T-helper 1 cell treated with Interleukin-12 subunit alpha and Interleukin-12 subunit beta and Interleukin-4 antibody, amounts not matched to agents 30 ng/mL and 1 ng/mL, for 36 hours (primary cell): ENCODE measurements around the gene AFAP1. TPM values are rescaled to one million over a fixed set of nuclear protein-coding genes. Genes with fewer than 3 reads are reported as not detected.

Experiments
- intact Hi-C: fragments of 100-400 bp; cut with micrococcal nuclease; formaldehyde crosslinking; loops from one replicate; pipeline ENCODE4 v1.15.1; 2024
- total RNA-seq: library from RNA; stranded (reverse); gene quantifications from 2 replicates; pipeline ENCODE4 v1.2.3, GENCODE V29; 2022

The AFAP1 gene
- total RNA-seq, 1 donor from 2014 or later = 5.9 TPM

DNA sequence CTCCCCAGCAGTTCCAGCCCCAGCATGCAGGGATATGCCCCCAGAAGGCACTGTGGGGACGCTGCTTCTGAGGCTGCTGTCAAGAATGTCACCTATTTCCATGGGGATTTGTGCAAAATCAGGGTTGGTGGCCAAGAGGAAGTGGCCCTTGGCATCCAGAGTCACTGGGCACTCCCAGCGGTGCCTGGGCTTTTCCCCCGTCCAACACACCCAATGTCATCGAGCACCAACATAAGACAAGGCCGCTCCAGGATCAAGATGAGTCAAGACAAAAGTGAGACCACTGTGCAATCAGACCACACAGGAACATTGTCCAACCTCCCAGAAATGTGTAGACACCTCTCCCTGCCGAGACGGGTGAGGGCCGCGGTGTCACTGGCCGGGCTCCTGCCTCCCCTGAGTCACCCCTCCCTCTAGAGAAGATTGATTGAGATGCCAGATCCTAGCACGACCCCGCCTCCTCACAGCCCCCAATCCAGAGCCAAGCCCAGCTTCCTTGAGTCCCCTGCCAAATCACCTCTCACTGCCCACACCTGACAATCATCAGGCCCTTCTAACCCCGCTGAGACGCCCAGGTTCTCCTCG lies 194.3 kb downstream of the AFAP1 start:
- intact Hi-C loops = no loop called here

DNA sequence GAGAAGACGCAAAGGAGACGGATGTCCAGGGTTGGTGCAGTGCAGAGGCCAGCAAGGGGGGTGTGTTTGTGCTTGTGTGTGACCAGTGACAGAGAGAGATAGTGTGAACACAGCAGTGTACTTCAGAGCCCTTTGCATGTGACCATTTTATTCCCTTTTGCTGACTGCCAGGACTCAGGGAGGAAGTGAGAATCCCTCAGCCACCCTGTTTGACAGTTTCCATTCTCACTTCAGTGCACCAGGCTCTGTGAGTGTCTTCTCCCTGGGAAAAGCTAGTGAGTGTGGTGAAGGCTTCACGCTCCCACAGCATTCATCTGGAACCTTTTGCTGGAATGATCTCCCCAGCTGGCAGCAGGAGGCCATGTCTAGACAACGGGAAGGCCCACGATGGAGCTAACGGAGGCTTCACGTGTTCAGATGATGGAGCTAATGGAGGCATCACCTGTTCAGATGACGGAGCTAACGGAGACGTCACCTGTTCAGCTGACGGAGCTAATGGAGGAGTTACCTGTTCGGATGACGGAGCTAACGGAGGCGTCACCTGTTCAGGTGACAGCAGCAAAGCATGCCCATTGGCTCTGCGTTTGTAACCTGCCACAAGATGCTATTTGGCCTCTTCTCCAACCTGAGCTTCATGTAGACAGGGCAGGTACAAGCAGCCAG lies 195.4 kb downstream of the AFAP1 start:
- intact Hi-C loops = no loop called here

DNA sequence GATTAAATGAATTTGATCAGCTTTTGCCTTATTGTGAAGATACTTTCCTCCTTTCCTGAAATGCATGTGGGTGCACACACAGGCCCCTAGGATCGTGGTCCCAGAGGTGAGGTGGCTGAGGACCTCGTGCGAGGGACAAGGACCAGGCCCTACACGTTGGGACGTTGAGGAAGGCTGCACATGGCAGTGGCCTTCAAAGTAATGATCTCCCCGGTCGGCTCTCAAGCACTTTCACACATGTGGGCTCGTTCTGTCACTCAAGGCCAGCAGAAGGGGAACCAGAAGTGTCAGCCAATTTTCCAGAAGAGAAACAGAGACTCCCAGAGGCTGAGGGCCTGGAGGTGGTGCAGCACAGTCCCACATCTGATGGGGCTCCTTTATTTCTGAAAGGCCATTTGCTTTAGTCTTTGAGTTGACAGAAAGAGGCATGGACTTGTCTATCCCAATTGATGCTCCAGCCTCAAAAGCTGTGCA lies 196.8 kb downstream of the AFAP1 start:
- intact Hi-C loops = no loop called here

DNA sequence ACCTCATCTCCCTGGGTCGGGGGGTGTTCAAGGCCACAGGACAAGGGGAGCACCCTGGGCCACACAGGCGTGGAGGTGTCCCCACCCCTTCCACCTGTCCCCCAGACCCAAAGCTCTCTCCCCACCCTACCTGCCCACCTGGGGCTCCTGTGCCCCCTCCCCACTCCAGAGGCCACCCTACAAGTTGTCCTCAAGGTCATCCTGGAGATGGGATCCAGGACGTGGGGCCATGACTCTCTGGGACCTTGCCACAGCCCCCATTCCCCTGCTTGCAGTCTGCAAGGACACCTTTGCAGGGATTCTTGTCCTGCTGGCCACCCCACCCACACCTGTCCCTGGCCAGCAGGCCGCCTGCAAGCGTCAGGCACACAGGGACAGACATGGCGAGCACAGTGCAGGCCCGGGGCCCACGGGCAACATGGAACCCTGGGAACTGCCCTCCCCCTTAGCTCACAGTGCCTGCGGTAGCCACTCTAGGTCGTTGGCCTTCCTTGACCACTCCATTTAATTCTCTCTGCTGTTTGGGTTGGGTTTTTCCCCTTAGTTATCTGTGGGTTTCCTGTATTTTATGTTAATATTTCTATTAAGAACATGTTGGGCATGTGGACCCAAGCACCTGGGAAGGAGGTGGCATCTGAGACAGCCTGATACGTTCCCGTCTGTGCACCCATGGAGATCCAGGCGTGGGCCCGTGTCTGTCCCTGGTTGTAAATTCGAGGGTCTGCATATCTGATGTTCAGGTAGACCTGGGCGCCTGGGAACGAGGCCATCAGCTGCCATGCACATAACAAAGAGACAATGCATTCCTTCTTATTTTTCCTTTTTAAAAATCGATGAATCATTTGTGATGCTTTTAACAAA lies 197.5 kb downstream of the AFAP1 start:
- intact Hi-C loops = no loop called here

DNA sequence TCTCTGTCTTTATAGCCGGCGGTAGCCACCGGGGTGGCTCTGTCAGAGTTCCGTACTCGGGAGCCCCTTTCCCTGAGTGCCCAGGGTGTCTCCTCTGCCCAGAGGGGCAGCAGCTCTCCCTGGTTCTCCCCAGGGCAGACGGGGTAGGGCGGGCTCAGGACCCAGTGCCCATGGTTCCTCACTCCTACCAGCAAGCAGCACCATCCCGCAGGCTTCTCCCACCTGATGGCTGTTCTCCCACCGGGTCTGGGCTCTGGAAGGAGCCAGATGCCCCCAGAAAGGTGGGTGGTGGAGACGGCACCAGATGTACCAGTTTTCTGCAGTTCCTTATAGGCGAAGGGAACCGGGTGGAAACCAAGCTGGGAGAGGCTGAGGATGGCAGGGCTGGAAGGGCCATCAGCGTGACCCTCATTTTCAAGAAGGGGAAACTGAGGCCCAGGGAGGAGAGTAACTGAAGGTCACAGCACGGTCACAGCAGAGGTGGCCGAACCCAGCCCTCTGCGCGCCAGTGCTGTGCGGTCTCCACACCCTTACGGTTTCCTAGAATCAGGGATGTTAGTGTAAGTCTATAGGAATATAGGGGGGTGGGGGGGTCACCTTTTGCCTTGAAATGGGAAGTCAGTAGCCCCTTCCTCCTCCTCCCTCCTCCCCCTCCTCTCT lies 198.7 kb downstream of the AFAP1 start:
- intact Hi-C loops = no loop called here

DNA sequence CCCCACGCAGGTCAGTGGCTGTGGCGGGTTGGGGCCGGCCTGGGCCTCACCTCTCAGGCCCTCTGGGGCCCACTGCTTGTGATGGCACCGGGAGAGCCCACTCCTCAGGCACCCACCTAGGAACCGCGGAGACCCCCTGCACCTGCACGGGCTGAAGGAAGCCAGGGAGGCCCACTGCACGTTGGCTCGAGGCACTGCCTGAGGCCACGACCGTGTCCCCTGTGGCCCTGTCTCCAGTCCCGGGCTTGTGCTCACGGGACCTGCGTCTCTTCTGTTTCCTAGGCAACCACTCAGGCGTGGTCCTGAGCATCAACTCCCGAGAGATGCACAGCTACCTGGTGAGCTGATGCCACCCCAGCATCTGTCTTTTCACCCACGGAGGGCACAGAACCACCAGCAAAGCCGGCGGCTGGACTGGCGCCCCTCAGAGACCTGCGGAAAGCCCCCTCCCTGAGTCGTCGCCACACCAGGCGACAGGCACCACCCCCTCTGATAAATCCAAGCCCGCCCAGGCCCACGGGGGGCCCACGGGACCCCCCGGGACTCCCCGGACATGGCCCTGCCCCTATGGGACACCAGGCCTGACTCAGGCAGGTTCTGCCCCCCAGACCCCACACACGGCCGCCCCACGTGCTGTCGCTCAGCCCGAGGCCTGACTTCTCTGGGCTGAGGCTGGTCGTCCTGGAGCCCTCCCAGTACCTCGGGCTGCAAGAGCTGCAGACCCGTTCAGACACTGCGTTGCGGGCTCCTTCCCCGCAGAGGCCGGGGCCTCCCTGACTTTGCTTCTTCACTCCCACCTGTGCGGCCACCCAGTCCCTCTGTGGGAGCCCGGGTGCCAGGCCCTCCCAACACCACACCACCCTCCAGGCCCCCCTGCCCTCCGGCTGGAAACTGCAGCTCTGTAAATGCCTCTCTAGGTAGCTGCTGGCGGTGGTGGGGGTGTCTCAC lies 199.5 kb downstream of the AFAP1 start:
- intact Hi-C loops = no loop called here

DNA sequence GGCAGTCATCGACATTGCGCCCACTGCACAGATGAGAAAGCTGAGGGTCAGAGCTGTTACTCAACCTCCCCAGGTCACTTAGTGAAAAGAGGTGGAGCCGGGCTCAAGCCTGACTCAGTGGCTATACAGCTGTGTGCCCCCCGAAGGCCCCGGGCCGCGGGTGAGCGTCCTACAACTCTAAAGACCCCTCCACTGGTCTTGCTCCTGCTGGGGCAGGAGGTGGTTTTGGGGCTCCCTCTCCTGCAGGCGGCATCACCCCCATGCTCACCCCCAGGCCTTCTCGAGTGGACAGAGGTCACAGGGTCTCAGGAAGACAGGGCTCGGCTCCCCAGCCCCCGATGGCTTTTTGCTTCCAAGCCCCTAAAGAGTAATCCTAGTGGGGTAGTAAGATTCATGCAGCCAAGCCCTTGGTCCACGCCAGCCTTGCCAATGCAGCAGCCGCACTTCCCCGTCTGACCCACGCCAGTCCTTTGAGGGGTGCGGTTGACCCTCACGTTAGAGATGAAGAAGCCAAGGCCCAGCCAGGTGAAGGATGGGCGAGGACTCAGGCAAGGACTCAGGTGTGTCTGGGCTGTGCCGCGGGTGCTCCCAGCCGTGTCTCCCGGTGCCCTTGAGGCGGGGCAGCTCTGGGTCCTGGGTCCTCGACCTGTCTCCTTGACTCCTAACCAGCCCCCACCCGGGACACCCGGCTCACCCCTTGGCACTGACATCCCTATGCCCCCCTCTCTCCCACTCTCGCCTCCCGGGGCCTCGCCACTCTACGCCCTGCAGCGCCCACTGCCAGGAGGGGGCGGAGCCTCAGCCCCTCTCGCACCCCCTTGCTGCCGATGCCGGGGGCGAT lies 200.4 kb downstream of the AFAP1 start:
- intact Hi-C loops = no loop called here

DNA sequence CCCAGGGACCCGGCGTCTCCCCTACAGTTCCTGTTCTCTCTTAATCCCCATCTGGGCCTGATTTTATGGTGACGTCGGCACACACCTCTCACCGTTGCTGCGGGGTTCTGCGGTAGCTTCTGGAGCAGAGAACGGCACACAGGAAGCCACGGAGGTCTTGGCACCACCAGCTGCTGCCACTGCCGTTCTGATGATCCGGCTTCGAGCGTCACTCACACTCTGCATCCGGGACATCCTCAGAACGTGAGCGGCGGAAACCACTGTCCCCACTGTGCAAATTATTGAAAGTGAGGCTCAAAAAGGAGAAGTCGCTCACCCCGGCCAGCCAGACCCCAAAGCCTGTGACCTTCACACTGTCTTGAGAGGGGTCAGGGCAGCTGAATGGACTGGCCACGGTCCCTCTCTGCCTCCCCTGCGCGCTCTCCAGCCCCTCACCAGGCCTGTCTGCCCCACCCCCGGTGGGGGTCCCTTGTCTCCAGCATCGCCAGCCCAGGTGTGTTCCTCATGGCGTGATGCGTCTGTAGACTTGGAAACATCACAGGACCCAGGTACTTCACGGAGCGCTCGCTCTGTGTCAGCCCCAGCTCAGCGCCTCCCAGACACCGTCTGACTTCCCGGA lies 201.1 kb downstream of the AFAP1 start:
- intact Hi-C loops = no loop called here

DNA sequence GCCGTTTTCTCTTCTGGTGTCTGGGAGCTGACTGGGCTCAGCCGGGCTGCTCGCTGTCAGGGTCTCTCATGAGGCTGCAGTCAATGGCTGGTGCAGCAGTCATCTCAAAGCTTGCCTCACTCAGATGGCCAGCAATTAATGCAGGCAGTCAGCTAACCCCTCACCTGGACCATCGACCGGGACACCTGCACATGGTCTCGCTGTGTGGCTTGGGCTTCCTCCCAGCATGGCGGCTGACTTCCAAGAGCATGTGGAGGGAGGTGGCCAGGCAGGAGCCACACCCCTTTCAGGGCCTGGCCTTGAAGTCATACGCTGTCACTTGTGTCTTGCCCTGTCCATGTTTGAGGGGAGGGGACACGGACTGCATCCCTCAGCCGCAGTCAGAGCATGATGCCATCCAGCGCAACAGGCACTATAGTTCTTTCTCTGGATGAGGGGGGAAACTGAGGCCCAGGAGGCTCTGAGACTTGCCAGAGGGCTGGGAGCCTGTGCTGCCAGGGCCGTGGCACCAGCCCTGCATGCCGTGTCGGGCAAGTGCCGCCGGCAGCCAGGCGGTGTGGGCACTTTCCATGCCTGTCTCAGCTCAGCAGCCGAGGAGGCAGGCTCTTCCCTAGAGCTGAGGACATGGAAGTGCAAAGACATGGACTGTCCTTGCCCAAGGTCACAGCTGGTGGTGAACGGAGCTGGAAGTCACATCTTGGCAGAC lies 201.8 kb downstream of the AFAP1 start:
- intact Hi-C loops = no loop called here

DNA sequence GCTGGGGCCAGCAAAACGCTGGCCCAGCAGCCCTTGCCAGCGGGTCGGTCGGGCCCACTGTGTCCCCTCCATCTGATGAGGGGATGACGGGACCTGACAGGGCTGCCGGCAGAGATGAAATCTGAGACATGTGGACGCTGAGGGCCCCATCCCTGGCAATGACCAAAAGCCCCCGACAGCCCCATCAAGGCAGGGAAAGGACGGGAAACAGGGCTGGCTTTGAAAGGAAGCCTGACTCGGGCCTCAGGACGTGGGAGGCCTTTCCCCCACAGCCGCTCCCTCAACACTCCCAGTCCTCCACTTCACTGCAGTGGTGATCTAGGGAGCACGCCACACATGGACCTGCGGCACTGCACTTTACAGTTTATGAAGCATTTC lies 202.4 kb downstream of the AFAP1 start:
- intact Hi-C loops = no loop called here

DNA sequence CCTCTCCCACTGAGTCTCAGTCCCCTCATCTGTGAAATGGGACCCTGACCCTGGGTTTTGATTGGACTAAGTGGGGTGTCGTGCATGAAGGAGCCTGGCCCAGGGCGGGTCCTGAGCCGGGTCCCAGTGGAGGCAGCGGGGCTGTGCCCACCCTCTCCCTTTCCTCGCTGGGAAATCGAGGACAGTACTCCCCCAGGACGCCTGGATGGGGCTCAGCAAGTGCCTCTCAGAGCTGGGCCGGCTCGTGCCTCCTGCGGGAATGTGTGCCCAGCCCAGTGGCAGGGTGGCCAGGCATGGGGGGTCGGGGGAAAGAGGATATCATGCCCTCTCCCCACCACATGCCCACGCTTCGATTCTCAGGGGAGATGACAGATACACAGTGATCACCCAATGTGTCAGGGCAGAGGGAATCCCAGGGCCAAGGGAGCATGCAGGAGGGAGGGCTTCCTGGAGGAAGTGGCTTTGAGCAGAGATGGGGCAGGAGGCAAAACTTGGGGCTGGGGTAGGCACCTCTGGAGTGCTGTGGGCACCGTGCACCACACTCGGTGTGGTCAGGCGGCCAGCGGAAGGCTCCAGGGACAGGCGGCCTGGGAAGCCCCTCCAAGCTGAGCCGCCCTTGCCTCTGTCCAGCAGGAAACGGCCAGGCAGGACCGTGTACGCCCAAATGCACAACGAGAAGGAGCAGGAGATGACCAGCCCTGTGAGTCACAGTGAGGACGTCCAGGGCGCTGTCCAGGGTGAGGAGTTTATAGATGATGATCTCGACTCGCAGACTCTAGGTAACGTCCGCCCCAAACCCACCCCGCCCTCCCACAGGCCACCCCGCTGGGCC lies 203.0 kb downstream of the AFAP1 start:
- intact Hi-C loops = no loop called here

DNA sequence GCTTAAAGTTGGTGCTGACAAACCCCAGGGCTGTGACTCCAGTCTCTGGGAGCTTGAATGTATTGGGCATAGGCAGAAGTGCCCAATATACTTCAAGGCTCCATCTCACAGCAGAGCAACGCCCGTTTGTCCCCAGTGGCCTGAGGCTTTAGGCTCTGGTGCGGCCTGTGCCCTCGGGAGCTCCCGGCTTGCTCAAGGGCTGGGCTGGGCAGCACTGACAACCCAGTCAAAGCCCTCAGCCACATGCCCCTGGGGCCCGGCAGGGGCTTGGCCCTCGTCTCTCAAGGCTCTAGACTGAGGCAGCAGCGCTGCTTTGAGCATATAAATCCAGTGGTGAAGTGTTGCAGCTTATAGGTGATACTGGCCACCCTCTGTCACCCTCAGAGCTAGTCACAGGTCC lies 203.7 kb downstream of the AFAP1 start:
- intact Hi-C loops = no loop called here

DNA sequence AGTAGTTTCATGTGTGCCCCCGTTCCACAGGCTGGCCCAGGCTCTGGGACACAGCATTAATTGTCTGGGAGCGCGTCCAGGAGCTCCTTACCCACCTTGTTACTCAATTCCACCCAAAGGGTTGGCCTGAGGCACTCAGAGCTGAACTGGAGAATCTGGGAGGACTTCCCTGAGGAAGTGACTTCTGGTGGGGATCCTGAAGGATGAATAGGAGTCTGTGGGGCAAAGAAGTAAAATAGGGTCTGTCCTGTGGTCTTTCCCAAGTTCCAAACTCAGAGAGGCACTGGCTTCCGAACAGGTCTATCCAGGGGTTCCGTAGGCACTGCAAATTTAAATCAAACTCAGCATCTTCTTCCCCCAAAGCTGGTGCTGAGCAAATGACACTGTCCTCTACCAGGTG lies 204.3 kb downstream of the AFAP1 start:
- intact Hi-C loops = no loop called here

DNA sequence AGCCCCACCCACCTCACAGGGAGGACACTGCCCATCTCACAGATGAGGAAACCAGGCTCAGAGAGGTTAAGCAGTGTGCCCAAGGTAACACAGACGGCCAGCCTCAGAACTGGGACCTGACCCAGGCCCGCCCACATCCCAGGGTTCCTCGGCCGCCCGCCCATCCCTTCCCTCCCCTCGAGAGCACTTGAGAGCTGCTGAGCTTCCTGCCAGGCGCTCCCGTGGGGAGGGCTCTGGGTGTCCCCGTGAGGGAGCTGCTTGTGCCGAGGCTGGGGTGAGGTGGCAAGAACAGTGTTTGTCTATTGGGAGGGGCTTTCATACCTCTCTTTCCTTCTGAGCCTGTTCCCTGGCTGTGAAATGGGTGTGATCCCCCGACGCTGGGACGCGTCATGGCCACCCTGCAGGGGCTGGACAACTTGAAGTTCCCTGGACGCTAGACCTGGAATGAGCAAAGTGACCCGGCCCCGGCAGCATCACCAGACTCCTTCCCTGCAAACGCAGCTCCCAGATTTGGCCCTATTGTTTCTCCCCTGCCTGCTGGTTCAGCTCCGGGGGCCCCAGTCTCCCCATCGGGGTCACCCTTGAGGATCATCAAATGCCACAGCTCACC lies 204.9 kb downstream of the AFAP1 start:
- intact Hi-C loops = no loop called here

DNA sequence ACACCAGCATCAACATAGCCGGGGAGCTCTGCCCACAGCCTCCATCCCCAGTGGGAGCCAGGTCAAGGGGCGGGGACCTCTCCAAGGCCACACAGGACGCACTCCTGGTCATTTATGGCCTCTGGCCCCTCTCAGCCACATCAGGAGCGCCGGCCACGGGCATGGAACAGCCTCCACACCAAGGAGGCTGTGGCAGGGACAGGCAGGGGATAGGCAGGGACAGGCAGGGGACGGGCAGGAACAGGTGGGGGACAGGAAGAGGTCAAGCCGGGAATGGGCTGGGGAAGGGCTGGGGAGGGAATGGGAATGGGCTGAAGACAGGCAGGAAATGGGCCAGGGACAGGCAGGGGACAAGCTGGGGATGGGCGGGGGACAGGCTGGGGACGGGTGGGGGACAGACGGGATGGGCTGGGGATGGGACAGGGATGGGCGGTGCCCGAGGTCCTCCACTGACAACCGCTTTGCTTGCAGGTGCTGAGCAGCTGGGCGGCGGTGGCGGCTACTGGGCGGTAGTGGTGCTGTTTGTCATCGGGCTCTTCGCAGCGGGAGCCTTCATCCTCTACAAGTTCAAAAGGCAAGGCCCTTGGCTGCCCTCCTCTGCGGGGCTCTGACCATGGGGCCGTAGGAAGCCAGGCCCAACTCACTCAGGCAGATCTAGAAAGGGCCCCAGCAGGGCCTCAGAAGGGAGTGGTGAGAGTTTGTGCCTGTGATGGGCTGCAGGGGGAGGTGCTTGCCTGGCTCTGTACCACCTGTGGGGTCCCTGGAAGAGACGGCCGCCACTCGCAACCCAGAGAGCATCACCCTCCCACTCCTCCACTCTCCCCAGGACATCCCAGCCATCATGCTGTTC lies 205.6 kb downstream of the AFAP1 start:
- intact Hi-C loops = no loop called here

DNA sequence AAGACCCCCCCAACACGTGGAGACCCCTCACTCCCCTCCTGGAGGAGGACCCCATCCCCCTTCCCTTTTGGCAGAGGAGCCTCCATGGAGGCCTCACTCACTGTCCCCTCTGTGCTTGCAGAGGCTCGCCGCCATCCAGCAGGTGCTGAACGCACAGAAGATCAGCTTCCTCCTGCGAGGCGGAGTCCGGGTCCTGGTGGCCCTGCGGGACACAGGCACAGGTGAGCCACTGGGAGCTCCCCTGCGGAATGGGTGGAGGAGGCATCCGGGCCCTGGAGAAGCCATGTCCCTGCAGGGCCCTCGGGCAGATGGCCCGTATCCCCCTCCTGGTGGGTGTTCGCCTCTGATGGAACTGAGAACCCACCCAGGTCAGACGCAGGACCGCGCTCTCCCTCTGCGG lies 206.5 kb downstream of the AFAP1 start:
- intact Hi-C loops = no loop called here

DNA sequence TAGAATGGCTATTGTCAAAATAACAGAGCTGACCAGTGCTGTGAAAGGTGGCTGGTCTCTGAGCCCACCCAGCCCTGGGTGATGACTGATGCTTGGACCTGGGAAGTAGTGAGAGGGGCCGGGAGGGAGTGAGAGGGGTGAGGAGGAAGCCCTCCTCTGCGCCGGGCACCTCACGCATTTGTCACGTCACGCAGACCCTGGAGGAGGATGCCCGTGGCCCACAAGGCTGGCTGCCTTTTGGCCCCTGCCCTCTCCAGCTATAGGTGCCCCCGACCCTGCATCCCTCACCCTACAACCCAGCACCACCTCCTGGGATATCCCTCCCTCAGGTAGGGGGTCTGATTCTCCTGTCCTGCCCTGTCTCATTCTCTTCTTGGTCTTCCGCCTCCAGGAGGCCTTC lies 207.4 kb downstream of the AFAP1 start:
- intact Hi-C loops = no loop called here
